ENCODE measurements around the gene APOBEC4.

Gene APOBEC4, protein sequence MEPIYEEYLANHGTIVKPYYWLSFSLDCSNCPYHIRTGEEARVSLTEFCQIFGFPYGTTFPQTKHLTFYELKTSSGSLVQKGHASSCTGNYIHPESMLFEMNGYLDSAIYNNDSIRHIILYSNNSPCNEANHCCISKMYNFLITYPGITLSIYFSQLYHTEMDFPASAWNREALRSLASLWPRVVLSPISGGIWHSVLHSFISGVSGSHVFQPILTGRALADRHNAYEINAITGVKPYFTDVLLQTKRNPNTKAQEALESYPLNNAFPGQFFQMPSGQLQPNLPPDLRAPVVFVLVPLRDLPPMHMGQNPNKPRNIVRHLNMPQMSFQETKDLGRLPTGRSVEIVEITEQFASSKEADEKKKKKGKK
- long read RNA-seq = 0 reads

DNA sequence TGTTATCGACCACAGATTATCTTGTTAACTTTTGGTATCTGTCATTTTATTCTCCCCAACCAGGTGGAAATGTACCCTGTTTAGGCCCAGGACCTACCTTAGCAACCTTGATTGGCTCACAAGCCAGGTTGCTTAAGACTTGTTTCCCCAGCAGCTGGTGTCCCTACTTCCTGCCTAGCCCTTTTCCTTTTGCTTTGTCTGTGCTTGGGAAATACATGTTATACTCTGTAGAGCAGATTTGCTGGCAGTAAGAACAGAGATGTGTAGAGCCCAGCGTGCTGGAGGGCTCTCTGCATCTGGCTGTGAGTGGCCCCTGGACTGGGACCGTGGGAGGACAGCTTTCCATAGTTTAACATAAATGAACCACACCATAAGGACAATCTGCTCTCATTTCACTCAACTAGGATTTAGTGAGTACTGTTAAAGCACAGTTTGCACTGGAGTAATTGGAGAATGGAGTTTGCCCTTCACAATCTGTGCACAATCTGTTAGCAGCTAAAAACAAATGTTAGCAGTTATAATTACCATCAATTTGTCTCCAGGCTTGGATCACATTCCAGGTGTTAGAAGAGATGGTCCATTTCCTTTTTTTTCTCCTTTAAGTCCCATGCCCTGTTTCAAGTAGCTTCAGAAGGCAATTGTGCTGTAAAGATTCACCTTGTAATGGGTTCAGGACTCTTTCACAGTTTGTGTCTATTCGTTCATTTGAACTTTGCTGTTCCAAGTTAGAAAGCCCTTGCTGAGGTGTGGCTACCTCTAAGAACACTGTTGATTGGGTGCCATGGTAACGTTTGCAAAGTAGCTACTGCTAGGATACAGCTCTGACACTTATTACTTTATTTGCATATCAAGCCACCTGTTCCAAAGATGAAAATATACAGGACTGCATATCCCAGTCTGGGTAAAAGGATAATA, at the start of gene APOBEC4:
APOBEC4 (minus strand) TSS at position 770 of the 915 bp plus-strand sequence. CDS start 4,535 bp downstream, outside the sequence.
- Histone ChIP-seq H3K4me3 (replicated peaks; ENCODE audit: insufficient read depth, low read length) (no peak within 1 kb of the TSS), H3K27ac (replicated peaks) (peak within 1 kb of the TSS; percentile 49), H3K27me3 (ENCODE audit: insufficient read depth, poor library complexity, severe bottlenecking) (no peaks in the 10 kb centered on the region)
- no peak for TF ChIP-seq POLR2AphosphoS5 (IDR thresholded peaks at IDR 0.05; ENCODE audit: low read depth)
- TF ChIP-seq, protein P1, sequence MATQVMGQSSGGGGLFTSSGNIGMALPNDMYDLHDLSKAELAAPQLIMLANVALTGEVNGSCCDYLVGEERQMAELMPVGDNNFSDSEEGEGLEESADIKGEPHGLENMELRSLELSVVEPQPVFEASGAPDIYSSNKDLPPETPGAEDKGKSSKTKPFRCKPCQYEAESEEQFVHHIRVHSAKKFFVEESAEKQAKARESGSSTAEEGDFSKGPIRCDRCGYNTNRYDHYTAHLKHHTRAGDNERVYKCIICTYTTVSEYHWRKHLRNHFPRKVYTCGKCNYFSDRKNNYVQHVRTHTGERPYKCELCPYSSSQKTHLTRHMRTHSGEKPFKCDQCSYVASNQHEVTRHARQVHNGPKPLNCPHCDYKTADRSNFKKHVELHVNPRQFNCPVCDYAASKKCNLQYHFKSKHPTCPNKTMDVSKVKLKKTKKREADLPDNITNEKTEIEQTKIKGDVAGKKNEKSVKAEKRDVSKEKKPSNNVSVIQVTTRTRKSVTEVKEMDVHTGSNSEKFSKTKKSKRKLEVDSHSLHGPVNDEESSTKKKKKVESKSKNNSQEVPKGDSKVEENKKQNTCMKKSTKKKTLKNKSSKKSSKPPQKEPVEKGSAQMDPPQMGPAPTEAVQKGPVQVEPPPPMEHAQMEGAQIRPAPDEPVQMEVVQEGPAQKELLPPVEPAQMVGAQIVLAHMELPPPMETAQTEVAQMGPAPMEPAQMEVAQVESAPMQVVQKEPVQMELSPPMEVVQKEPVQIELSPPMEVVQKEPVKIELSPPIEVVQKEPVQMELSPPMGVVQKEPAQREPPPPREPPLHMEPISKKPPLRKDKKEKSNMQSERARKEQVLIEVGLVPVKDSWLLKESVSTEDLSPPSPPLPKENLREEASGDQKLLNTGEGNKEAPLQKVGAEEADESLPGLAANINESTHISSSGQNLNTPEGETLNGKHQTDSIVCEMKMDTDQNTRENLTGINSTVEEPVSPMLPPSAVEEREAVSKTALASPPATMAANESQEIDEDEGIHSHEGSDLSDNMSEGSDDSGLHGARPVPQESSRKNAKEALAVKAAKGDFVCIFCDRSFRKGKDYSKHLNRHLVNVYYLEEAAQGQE (IDR thresholded peaks at IDR 0.05; ENCODE audit: insufficient replicate concordance, low read depth) = no peak
- peak in 1 of 2 experiments; percentile 66 for DNase-seq (ENCODE audit: low read depth in 1 of 2, low spot score in 1 of 2)

DNA sequence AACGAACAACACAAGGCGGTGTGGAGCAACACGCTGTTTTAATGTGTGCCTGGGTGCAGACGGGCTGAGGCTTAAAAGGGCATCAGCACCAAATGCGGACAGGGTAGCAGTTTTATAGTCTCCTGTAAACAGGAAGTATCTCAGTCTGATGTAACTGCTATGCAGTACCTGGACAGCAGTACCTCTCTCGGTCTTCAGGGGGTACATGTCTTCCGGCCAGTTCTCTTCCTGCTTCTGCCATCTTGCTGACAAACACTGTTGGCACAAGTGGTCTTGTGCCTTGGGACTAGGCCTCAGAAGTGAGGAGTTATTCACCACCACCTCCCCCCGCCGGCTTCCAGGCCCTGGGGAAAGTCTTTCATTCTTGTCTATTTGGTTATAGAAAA, 49.7 kb upstream of the APOBEC4 start:
- TF ChIP-seq SPI1 (IDR thresholded peaks at IDR 0.05; ENCODE audit: borderline replicate concordance, low read depth) (no peak), POLR2AphosphoS5 (IDR thresholded peaks at IDR 0.05; ENCODE audit: low read depth) (no peak), GABPA (IDR thresholded peaks at IDR 0.05; ENCODE audit: low read depth) (no peak)
- TF ChIP-seq, protein P1 (IDR thresholded peaks at IDR 0.05; ENCODE audit: insufficient replicate concordance, low read depth) = no peak
- TF ChIP-seq, protein P2, sequence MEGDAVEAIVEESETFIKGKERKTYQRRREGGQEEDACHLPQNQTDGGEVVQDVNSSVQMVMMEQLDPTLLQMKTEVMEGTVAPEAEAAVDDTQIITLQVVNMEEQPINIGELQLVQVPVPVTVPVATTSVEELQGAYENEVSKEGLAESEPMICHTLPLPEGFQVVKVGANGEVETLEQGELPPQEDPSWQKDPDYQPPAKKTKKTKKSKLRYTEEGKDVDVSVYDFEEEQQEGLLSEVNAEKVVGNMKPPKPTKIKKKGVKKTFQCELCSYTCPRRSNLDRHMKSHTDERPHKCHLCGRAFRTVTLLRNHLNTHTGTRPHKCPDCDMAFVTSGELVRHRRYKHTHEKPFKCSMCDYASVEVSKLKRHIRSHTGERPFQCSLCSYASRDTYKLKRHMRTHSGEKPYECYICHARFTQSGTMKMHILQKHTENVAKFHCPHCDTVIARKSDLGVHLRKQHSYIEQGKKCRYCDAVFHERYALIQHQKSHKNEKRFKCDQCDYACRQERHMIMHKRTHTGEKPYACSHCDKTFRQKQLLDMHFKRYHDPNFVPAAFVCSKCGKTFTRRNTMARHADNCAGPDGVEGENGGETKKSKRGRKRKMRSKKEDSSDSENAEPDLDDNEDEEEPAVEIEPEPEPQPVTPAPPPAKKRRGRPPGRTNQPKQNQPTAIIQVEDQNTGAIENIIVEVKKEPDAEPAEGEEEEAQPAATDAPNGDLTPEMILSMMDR (IDR thresholded peaks at IDR 0.05; ENCODE audit: insufficient read depth, low read length) = no peak

DNA sequence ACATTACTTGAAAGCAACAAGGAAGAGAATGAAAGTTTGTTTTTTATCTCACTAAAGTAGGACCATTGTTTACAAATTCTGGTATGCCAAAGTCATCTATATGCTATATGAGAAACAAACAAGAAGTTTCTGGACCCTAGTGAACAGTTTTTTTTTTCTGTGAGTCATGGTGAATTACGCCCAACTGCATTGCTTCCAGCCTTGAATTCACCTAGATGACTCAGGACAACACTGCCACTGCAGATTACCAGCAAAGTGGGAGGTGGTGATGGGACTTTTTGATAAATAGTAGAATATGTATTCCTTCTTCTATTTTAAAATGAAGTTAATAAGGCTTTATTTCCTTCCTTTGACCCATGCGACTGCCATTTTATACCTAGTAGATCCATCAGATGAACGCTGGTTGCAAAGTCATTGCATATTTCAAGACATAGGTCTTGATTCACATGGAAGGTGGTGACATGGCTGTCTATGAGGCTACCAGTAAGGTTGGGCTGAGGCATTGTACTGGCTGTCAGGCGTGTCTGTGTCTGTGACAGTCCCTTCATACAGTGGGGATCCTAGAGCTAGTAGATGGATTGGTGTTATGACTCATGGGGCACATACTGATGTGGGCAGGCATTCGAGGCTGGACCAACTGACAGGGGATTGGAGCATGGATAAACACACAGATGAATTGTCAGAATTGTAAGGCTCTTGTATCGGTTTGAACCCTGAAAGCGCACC, 49.1 kb upstream of the APOBEC4 start:
- Histone ChIP-seq H3K27ac (replicated peaks) (no peak overlapping the region), H3K27me3 (ENCODE audit: insufficient read depth, poor library complexity, severe bottlenecking) (no peaks in the 10 kb centered on the region), H3K4me3 (replicated peaks; ENCODE audit: insufficient read depth, low read length) (no peak overlapping the region)
- TF ChIP-seq GABPA (IDR thresholded peaks at IDR 0.05; ENCODE audit: low read depth) = no peak
- DNase-seq (ENCODE audit: low read depth in 1 of 2, low spot score in 1 of 2) = no peak

More for the DNA sequence above, 49.7 kb upstream of the APOBEC4 start:
- no peak for DNase-seq (ENCODE audit: low read depth in 1 of 2, low spot score in 1 of 2)
- no peak overlapping the region for H3K27ac ChIP-seq (replicated peaks)
- H3K4me3 ChIP-seq (replicated peaks; ENCODE audit: insufficient read depth, low read length) = no peak overlapping the region
- no peaks in the 10 kb centered on the region for H3K27me3 ChIP-seq (ENCODE audit: insufficient read depth, poor library complexity, severe bottlenecking)

DNA sequence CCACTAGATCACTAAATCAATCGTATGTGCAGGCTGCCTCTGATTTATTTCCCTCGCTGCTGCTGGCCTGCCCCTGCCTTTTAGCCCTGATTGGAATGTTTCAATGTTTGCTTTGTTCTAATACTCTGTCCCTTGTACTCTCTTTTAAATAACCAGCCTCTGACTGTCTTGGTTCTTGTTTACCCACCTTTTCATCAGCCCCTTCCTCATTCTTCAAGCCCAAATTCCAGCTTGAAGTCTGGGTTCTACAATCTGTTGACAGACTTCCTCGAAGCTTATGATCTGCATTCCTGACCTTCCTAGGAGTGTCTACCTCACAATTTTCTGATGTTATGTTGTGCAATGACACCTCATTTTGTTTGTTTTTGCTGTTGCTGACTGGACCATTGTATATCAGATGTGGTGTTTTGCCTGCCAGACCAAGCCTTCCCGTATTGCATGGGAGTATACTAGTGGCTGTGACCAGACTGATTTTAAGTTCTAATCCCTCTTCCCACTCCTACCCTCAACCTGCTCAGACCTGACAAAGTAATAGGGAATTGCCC, 46.6 kb upstream of the APOBEC4 start:
- H3K27me3 ChIP-seq (ENCODE audit: insufficient read depth, poor library complexity, severe bottlenecking) = no peaks in the 10 kb centered on the region
- no peak overlapping the region for H3K27ac ChIP-seq (replicated peaks)
- TF ChIP-seq, protein P2 (IDR thresholded peaks at IDR 0.05; ENCODE audit: insufficient read depth, low read length) = no peak
- TF ChIP-seq, protein P1 (IDR thresholded peaks at IDR 0.05; ENCODE audit: insufficient replicate concordance, low read depth) = no peak
- TF ChIP-seq POLR2AphosphoS5 (IDR thresholded peaks at IDR 0.05; ENCODE audit: low read depth) (no peak), GABPA (IDR thresholded peaks at IDR 0.05; ENCODE audit: low read depth) (no peak), SPI1 (IDR thresholded peaks at IDR 0.05; ENCODE audit: borderline replicate concordance, low read depth) (no peak)
- DNase-seq (ENCODE audit: low read depth in 1 of 2, low spot score in 1 of 2) = no peak
- no peak overlapping the region for H3K4me3 ChIP-seq (replicated peaks; ENCODE audit: insufficient read depth, low read length)
